ENCODE data around the gene PSMD14.

DNA sequence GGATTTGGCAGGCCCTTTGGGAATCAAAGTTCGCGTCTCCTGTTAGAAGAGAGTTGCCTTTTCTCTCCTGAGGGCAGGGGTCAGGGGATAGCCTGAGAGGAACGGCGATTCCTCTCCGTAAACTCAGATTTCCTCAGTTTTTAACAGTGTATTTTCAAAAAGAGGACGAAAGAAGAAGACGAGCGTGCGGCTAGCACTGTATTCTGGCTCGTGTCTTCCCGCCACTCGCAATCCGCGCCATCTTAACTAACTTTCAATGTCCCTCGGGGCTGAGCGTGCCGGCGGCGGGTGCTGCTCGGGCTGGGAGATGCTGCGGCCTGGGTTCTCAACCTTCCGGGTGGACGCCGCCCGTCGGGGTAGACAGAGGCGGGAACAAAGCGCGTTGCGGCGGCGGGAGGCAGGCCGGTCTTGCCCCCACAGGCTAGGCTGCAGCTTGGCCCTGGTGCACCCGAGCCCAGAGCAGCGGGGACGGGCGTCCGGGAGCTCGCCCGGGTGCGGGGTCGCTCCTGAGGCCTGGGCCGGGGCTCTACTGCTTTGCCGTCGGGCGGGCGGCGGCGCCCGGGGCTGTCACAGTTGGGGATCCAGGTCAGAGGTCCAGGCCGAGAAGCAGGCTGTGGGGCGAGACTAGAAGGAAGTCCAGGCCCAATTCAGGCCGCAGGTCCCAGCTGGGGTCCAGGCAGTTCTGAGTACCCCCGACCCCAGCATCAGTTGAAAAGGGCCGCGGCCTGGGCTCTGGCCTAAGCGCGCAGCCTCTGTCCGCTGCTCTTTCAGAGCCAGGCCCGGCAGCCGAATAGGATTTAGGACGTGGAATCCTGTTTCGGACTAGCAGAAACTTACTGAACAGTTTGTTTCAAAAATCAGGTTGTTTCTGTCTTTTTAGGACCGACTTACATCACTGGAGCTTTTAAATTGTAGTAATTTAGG lies 119.7 kb downstream of the PSMD14 start:
- TF ChIP-seq EZH2 (IDR thresholded peaks at IDR 0.05; ENCODE audit: borderline replicate concordance, low read depth, low read length, poor library complexity, severe bottlenecking) (no peak), CTCF (conservative IDR thresholded peaks at IDR 0.05; ENCODE audit: low read depth, low read length) (no peak)
